ENCODE results near the gene NEUROD6. TPM values are rescaled to one million over a fixed set of nuclear protein-coding genes. Genes with fewer than 3 reads are reported as not detected.

NEUROD6 gene
- total and polyA plus RNA-seq, 2 donors (not counting 1 experiment from before 2014, with no cell fraction given): not detected

DNA sequence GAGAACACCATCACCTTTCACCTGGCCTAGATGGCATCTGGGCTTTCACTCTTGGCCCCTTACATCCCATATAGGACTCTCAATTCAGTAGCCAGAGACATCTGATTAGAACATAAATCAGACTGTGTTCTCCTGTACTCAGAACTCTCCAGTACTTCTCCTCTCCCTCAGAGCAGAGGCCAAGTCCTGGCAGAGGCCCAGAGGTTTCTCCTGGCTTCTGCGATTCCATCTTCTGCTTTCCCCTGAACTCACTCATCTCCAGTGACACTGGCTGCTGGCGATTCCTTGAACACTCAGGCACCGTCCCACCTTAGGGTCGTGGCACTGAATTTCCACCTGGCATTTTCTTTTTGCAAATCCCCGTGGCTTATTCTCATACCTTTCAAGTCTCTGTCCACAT lies 4.9 kb upstream of the NEUROD6 start:
- H3K79me2 ChIP-seq (ENCODE audit: control insufficient read depth, insufficient read depth, low read length): no peaks in the 10 kb centered on the region
- H3K27ac ChIP-seq (ENCODE audit: insufficient read depth, low read length): no peak overlapping the region
- H3K36me3 ChIP-seq (ENCODE audit: control insufficient read depth, insufficient read depth, low read length): no peaks in the 10 kb centered on the region
- H3K9ac ChIP-seq (ENCODE audit: insufficient read depth, low read length): no peak overlapping the region
- H3K27me3 ChIP-seq (ENCODE audit: control insufficient read depth, insufficient read depth, low read length): no peaks in the 10 kb centered on the region
- H2AFZ ChIP-seq (ENCODE audit: low read length): no peak overlapping the region
- H4K20me1 ChIP-seq (ENCODE audit: control insufficient read depth, extremely low read depth, insufficient read depth, low read length): no peaks in the 10 kb centered on the region
- TF ChIP-seq EZH2 (IDR thresholded peaks at IDR 0.05; ENCODE audit: low read length, missing control alignments): no peak
- TF ChIP-seq, protein P1, sequence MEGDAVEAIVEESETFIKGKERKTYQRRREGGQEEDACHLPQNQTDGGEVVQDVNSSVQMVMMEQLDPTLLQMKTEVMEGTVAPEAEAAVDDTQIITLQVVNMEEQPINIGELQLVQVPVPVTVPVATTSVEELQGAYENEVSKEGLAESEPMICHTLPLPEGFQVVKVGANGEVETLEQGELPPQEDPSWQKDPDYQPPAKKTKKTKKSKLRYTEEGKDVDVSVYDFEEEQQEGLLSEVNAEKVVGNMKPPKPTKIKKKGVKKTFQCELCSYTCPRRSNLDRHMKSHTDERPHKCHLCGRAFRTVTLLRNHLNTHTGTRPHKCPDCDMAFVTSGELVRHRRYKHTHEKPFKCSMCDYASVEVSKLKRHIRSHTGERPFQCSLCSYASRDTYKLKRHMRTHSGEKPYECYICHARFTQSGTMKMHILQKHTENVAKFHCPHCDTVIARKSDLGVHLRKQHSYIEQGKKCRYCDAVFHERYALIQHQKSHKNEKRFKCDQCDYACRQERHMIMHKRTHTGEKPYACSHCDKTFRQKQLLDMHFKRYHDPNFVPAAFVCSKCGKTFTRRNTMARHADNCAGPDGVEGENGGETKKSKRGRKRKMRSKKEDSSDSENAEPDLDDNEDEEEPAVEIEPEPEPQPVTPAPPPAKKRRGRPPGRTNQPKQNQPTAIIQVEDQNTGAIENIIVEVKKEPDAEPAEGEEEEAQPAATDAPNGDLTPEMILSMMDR (conservative IDR thresholded peaks at IDR 0.05 in 1 of 2, IDR thresholded peaks at IDR 0.05 in 1 of 2; ENCODE audit: low read depth in 1 of 2, low read length in 2 of 2): no peak
- H3K4me3 ChIP-seq (replicated peaks in 1 of 4; ENCODE audit: control extremely low read depth in 1 of 4, insufficient read depth in 1 of 4, low read depth in 3 of 4, low read length in 4 of 4): no peak overlapping the region
- no peak overlapping the region for H3K4me2 ChIP-seq (ENCODE audit: extremely low read depth, insufficient read depth, low read length)
- H3K4me1 ChIP-seq (ENCODE audit: control insufficient read depth, extremely low read depth, insufficient read depth, low read length): no peaks in the 10 kb centered on the region
- no peaks in the 10 kb centered on the region for H3K9me3 ChIP-seq (ENCODE audit: control insufficient read depth, insufficient read depth, low read depth, low read length)
- no peak for DNase-seq (ENCODE audit: low read depth in 2 of 2)

DNA sequence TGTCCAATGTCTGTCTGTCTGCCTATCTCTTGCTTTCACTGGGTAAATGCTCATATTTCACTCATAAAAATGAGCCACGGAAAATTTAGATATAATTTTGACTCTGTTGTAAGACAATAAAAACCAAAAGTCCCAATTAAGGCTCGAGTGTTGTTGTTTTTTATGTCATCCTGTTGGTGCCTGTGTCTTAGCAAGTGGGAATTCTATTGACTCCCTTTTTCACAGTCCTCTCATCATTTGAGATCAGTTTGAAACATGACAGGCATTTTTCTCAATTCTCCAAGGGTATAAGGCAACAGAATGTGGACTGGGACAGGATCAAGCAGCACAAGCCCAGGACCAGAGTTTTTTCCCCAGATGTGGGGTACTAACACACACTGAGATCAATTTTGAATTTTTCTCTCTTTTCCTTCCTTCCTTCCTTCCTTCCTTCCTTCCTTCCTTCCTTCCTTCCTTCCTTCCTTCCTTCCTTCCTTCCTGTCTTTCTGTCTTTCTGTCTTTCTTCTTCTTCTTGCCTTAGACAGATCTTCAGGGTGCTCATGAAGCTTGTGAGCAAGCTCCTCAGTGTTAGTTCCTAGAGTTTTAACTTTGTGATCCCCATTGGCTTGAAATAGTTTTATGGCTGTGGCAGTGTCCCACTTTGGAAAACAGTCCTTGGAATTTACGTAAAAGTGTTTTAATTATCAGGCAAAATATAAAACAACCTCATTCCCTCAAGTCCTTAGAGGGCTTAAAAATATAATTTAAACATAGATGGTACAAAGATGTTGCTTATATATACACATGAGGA lies 3.2 kb upstream of the NEUROD6 start:
- Histone ChIP-seq H3K4me3 (replicated peaks in 1 of 4; ENCODE audit: control extremely low read depth in 1 of 4, insufficient read depth in 1 of 4, low read depth in 3 of 4, low read length in 4 of 4) (no peak overlapping the region), H3K79me2 (ENCODE audit: control insufficient read depth, insufficient read depth, low read length) (no peaks in the 10 kb centered on the region), H3K9ac (ENCODE audit: insufficient read depth, low read length) (no peak overlapping the region), H2AFZ (ENCODE audit: low read length) (no peak overlapping the region), H3K36me3 (ENCODE audit: control insufficient read depth, insufficient read depth, low read length) (no peaks in the 10 kb centered on the region), H3K4me1 (ENCODE audit: control insufficient read depth, extremely low read depth, insufficient read depth, low read length) (no peaks in the 10 kb centered on the region), H3K27ac (ENCODE audit: insufficient read depth, low read length) (no peak overlapping the region), H3K4me2 (ENCODE audit: extremely low read depth, insufficient read depth, low read length) (no peak overlapping the region), H3K9me3 (ENCODE audit: control insufficient read depth, insufficient read depth, low read depth, low read length) (no peaks in the 10 kb centered on the region), H3K27me3 (ENCODE audit: control insufficient read depth, insufficient read depth, low read length) (no peaks in the 10 kb centered on the region), H4K20me1 (ENCODE audit: control insufficient read depth, extremely low read depth, insufficient read depth, low read length) (no peaks in the 10 kb centered on the region)
- TF ChIP-seq, protein P1 (conservative IDR thresholded peaks at IDR 0.05 in 1 of 2, IDR thresholded peaks at IDR 0.05 in 1 of 2; ENCODE audit: low read depth in 1 of 2, low read length in 2 of 2): no peak
- TF ChIP-seq EZH2 (IDR thresholded peaks at IDR 0.05; ENCODE audit: low read length, missing control alignments): no peak
- no peak for DNase-seq (ENCODE audit: low read depth in 2 of 2)

- no peaks in the 10 kb centered on the region for H3K9me3 ChIP-seq (ENCODE audit: control insufficient read depth, insufficient read depth, low read depth, low read length)
- TF ChIP-seq, protein P1 (conservative IDR thresholded peaks at IDR 0.05 in 1 of 2, IDR thresholded peaks at IDR 0.05 in 1 of 2; ENCODE audit: low read depth in 1 of 2, low read length in 2 of 2): no peak
- no peak for TF ChIP-seq EZH2 (IDR thresholded peaks at IDR 0.05; ENCODE audit: low read length, missing control alignments)
Observed at GRCh38 chr7:31341141-31341540, 615 bp upstream of the NEUROD6 start.

More at GRCh38 chr7:31341141-31341540, 615 bp upstream of the NEUROD6 start:
- Histone ChIP-seq H3K4me2 (ENCODE audit: extremely low read depth, insufficient read depth, low read length) (no peak overlapping the region), H3K79me2 (ENCODE audit: control insufficient read depth, insufficient read depth, low read length) (no peaks in the 10 kb centered on the region), H3K9ac (ENCODE audit: insufficient read depth, low read length) (no peak overlapping the region), H4K20me1 (ENCODE audit: control insufficient read depth, extremely low read depth, insufficient read depth, low read length) (no peaks in the 10 kb centered on the region), H3K27ac (ENCODE audit: insufficient read depth, low read length) (no peak overlapping the region), H3K27me3 (ENCODE audit: control insufficient read depth, insufficient read depth, low read length) (peaks cover 6% of the 10 kb centered on the region), H3K4me1 (ENCODE audit: control insufficient read depth, extremely low read depth, insufficient read depth, low read length) (no peaks in the 10 kb centered on the region), H3K4me3 (replicated peaks in 1 of 4; ENCODE audit: control extremely low read depth in 1 of 4, insufficient read depth in 1 of 4, low read depth in 3 of 4, low read length in 4 of 4) (no peak overlapping the region), H3K36me3 (ENCODE audit: control insufficient read depth, insufficient read depth, low read length) (no peaks in the 10 kb centered on the region), H2AFZ (ENCODE audit: low read length) (no peak overlapping the region)
- no peak for DNase-seq (ENCODE audit: low read depth in 2 of 2)
